ENCODE data around the gene PNCK. TPM values are rescaled to one million over a fixed set of nuclear protein-coding genes. Genes with fewer than 3 reads are reported as not detected.

PNCK gene
- total and polyA plus RNA-seq, 4 donors = 0.44 to 0.77 (median 0.67) TPM

DNA sequence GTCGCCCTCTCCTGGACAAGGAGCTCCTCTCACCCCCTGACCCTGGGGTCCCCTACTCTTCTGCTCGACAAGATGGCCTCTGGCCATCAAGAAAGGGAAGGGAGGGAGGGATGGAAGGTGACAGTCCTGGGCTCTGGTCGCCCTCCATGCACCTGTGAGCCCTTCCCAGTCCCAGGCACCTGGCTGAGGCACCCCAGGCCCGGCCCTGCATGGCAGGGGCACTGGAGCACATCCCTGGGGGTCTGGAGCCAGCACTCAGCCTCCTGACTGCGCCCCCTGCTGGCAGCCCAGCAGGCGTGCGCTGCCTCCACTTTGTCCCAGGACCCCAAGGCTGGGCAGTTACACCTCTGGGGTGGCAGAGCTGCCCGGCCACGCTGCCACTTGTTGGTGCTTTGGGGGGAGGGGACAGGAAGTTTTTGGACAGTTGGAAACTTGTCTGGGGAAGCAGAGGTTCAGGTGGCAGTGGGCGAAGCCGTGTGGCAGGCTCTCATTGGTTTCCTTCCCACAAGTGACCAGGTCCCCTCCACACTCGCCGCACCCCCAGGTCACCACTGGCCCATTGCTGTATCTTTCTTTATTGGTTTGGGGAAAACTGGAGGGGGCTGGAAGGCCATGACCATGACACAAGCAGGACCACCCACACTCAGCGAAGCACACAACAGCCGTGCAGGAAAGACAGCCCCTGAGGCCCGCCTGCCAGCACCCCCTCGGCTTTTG lies 4.3 kb downstream of the PNCK start:
- peak; percentile 63 for ATAC-seq (ENCODE audit: insufficient read depth, low FRiP score)
- H3K36me3 ChIP-seq (ENCODE audit: control insufficient read depth in 4 of 4, insufficient read depth in 4 of 4, low read length in 4 of 4) = no peaks in the 10 kb centered on the region
- peak in 1 of 3 donors; percentile 39 for DNase-seq

GRCh38 chrX:153668423-153669173 lies 5.0 kb downstream of the PNCK start:
- Histone ChIP-seq H3K9ac (ENCODE audit: insufficient read depth in 1 of 2, low read length in 2 of 2) (no peak overlapping the region), H3K27ac (ENCODE audit: low read depth in 1 of 2, low read length in 1 of 2) (no peak overlapping the region), H3K9me3 (ENCODE audit: control insufficient read depth in 4 of 4, insufficient read depth in 3 of 4, low read length in 3 of 4) (peaks cover 0 to 17% (median 0%) of the 10 kb centered on the region in 4 donors), H3K4me1 (ENCODE audit: control insufficient read depth in 5 of 5, insufficient read depth in 5 of 5, low read length in 5 of 5) (no peaks in the 10 kb centered on the region), H3K27me3 (ENCODE audit: control insufficient read depth in 3 of 3, insufficient read depth in 3 of 3, low read length in 2 of 3) (peaks cover 2 to 14% (median 12%) of the 10 kb centered on the region in 3 donors), H3K4me3 (no peak overlapping the region), H3K36me3 (ENCODE audit: control insufficient read depth in 4 of 4, insufficient read depth in 4 of 4, low read length in 4 of 4) (no peaks in the 10 kb centered on the region)
- no peak for ATAC-seq (ENCODE audit: insufficient read depth, low FRiP score)
- DNase-seq = no peak
- TF ChIP-seq CTCF (IDR thresholded peaks at IDR 0.05; ENCODE audit: control extremely low read depth, extremely low read depth) = no peak
- 83 to 96% methylated on average over 5 to 11 of the region's 11 CpGs for WGBS, 2 donors

More for the DNA sequence above, 4.3 kb downstream of the PNCK start:
- Histone ChIP-seq H3K27me3 (ENCODE audit: control insufficient read depth in 3 of 3, insufficient read depth in 3 of 3, low read length in 2 of 3) (peaks cover 2 to 14% (median 12%) of the 10 kb centered on the region in 3 donors), H3K27ac (ENCODE audit: low read depth in 1 of 2, low read length in 1 of 2) (no peak overlapping the region), H3K4me3 (no peak overlapping the region), H3K9ac (ENCODE audit: insufficient read depth in 1 of 2, low read length in 2 of 2) (no peak overlapping the region), H3K9me3 (ENCODE audit: control insufficient read depth in 4 of 4, insufficient read depth in 3 of 4, low read length in 3 of 4) (peaks cover 0 to 17% (median 0%) of the 10 kb centered on the region in 4 donors), H3K4me1 (ENCODE audit: control insufficient read depth in 5 of 5, insufficient read depth in 5 of 5, low read length in 5 of 5) (no peaks in the 10 kb centered on the region)
- peak; percentile 23 for TF ChIP-seq CTCF (IDR thresholded peaks at IDR 0.05; ENCODE audit: control extremely low read depth, extremely low read depth)
- 26 to 61% methylated on average over 9 to 17 of the region's 17 CpGs for WGBS, 2 donors

GRCh38 chrX:153667956-153668396 lies 5.6 kb downstream of the PNCK start:
- H3K4me1 ChIP-seq (ENCODE audit: control insufficient read depth in 5 of 5, insufficient read depth in 5 of 5, low read length in 5 of 5) = no peaks in the 10 kb centered on the region
- 26 to 39% methylated on average over 14 of the region's 14 CpGs for WGBS, 2 donors
- peak; percentile 51 for ATAC-seq (ENCODE audit: insufficient read depth, low FRiP score)

More at GRCh38 chrX:153667956-153668396, 5.6 kb downstream of the PNCK start:
- Histone ChIP-seq H3K4me3 (no peak overlapping the region), H3K36me3 (ENCODE audit: control insufficient read depth in 4 of 4, insufficient read depth in 4 of 4, low read length in 4 of 4) (no peaks in the 10 kb centered on the region), H3K27ac (ENCODE audit: low read depth in 1 of 2, low read length in 1 of 2) (no peak overlapping the region), H3K9ac (ENCODE audit: insufficient read depth in 1 of 2, low read length in 2 of 2) (no peak overlapping the region), H3K27me3 (ENCODE audit: control insufficient read depth in 3 of 3, insufficient read depth in 3 of 3, low read length in 2 of 3) (peaks cover 2 to 14% (median 10%) of the 10 kb centered on the region in 3 donors), H3K9me3 (ENCODE audit: control insufficient read depth in 4 of 4, insufficient read depth in 3 of 4, low read length in 3 of 4) (peaks cover 0 to 17% (median 0%) of the 10 kb centered on the region in 4 donors)
- peak; percentile 92 for DNase-seq
- TF ChIP-seq CTCF (IDR thresholded peaks at IDR 0.05; ENCODE audit: control extremely low read depth, extremely low read depth) = peak; percentile 75
